K562 (cell line): ENCODE measurements around the gene EPHB2.

ENCODE experiments used
- ETV6 ChIP-seq, 3 experiments: fragments of 150-350 bp in 1 of 3; sonication (generic) in 1 of 3; formaldehyde crosslinking in 1 of 3; IDR thresholded peaks; 2 replicates each; pipeline versions ENCODE4 v1.6.1 to v1.8.0; 2014 to 2022; ENCODE audit warnings: borderline replicate concordance in 2 of 3, low read depth in 2 of 3, antibody characterized with exemption in 1 of 3, low read length in 1 of 3, mild to moderate bottlenecking in 1 of 3, missing genetic modification reagents in 1 of 3
- FOXM1 ChIP-seq, 2 experiments: fragments of 450-650 bp in 1 of 2; sonication (generic) in 1 of 2; formaldehyde crosslinking in 1 of 2; IDR thresholded peaks; 2 replicates each; pipeline versions ENCODE4 v1.6.1 to v1.9.0; 2017 to 2022; ENCODE audit warnings: low read depth in 2 of 2, mild to moderate bottlenecking in 2 of 2, missing genetic modification reagents in 1 of 2, moderate library complexity in 1 of 2
- ZHX1 ChIP-seq: fragments of 150-350 bp; conservative IDR thresholded peaks from 2 replicates; pipeline ENCODE4 v1.6.1; 2014; ENCODE audit warnings: low read length

DNA sequence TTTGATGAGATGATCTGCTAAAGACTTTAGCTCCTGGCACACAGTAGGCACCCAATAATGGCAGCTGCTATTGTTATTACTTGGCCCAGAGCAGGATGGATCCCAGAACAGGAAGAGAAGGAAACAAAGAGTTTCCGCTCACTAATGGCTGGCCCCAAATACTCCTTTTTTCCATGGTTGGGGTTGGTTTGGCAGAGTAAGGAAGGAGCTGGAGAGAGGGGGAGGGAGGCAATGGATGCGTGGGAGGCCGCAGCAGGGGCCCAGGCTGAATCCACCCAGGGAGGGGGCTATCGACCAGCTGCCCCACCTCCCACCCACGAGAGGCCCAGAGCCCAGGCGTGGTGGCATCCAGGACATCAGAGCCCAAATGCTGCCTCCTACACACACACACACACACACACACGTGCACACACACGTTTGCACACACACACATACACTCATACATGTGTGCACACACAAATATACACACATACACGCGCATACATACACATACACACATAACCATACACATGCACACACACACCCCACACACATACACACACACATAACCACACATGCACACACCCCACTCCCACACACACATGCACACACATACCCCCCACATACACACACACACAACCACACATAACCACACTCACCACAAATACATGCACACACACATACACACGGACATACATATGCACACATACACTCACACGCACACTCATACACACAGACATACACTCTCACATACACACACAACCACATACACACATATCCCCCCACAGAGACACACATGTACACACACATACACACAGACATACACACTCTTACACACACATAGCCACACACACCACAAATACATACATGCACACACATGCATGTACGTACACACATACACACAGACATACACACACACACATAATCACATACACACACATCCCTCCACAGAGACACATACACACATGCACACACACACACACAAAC lies 32.4 kb upstream of the EPHB2 start:
- no peak for TF ChIP-seq FOXM1 (IDR thresholded peaks at IDR 0.05; ENCODE audit: low read depth)
- no peak for TF ChIP-seq FOXM1 (CRISPR knock-in tag; IDR thresholded peaks at IDR 0.05; ENCODE audit: low read depth)
- no peak for TF ChIP-seq ZHX1
- no peak for TF ChIP-seq ETV6 (IDR thresholded peaks at IDR 0.05; ENCODE audit: borderline replicate concordance in 1 of 2, low read depth in 2 of 2, low read length in 1 of 2)
- TF ChIP-seq ETV6 (CRISPR knock-in tag; IDR thresholded peaks at IDR 0.05; ENCODE audit: borderline replicate concordance), result no peak
